Fibroblast of lung (primary cell): ENCODE data around the gene CCL13.

ENCODE experiments used
- CTCF ChIP-seq, 2 donors: IDR thresholded peaks in 1 of 2; conservative IDR thresholded peaks in 1 of 2; 1 replicate in 1 of 2; 2 replicates in 1 of 2; pipeline ENCODE4 v1.5.1; 2011 to 2012; ENCODE audit warnings: low read length in 2 of 2, control low read depth in 1 of 2, inconsistent platforms in 1 of 2, low read depth in 1 of 2, mild to moderate bottlenecking in 1 of 2
- EZH2 ChIP-seq: IDR thresholded peaks from 2 replicates; pipeline ENCODE4 v1.5.1; 2012; ENCODE audit warnings: low read length, control low read depth, mild to moderate bottlenecking; ENCODE audit errors: missing control alignments

GRCh38 chr17:34406226-34406625, 49.9 kb downstream of the CCL13 start:
- TF ChIP-seq CTCF (conservative IDR thresholded peaks at IDR 0.05 in 1 of 2, IDR thresholded peaks at IDR 0.05 in 1 of 2; ENCODE audit: low read depth in 1 of 2, low read length in 2 of 2) (no peak), EZH2 (no peak)
